ENCODE results near the gene RNU6-1. TPM values are rescaled to one million over a fixed set of nuclear protein-coding genes. Genes with fewer than 3 reads are reported as not detected.

Gene RNU6-1
- total RNA-seq, 1 experiment from 2014 or later = not detected

GRCh38 chr15:67880651-67881182 is 40.9 kb upstream of the RNU6-1 start:
- no peak for DNase-seq

GRCh38 chr15:67879440-67880129 is 39.7 kb upstream of the RNU6-1 start:
- H3K27ac Mint-ChIP-seq (ENCODE audit: unreplicated experiment) = no peak overlapping the region
- H3K36me3 Mint-ChIP-seq (ENCODE audit: insufficient read depth, unreplicated experiment) = no peaks in the 10 kb centered on the region
- no peak for TF ChIP-seq CTCF (IDR thresholded peaks at IDR 0.05; ENCODE audit: unreplicated experiment)
- no peaks in the 10 kb centered on the region for H3K9me3 Mint-ChIP-seq (ENCODE audit: low read depth, unreplicated experiment)
- DNase-seq = no peak
- no peak overlapping the region for H3K4me3 Mint-ChIP-seq (ENCODE audit: low read depth, unreplicated experiment)
- intact Hi-C loops (cut with micrococcal nuclease; ENCODE audit: unreplicated experiment) = no loop called here
- no TSS peak for BruUV-seq (replicated peaks)
- CTCF ChIA-PET = no interaction called here
- peaks cover 13% of the 10 kb centered on the region for H3K4me1 Mint-ChIP-seq (ENCODE audit: low read depth, unreplicated experiment)
- H3K27me3 Mint-ChIP-seq (ENCODE audit: unreplicated experiment) = no peaks in the 10 kb centered on the region

More at GRCh38 chr15:67880651-67881182, 40.9 kb upstream of the RNU6-1 start:
- CTCF ChIA-PET = interaction anchor here (0.7 kb wide), 3 partner anchors 35 to 690 kb away, joined by 3 to 5 read pairs (median 3); no protein-coding TSS in a partner anchor
- TF ChIP-seq CTCF (IDR thresholded peaks at IDR 0.05; ENCODE audit: unreplicated experiment) = no peak
- Mint-ChIP-seq H3K9me3 (ENCODE audit: low read depth, unreplicated experiment) (no peaks in the 10 kb centered on the region), H3K4me3 (ENCODE audit: low read depth, unreplicated experiment) (no peak overlapping the region), H3K4me1 (ENCODE audit: low read depth, unreplicated experiment) (peaks cover 20% of the 10 kb centered on the region), H3K27ac (ENCODE audit: unreplicated experiment) (no peak overlapping the region), H3K36me3 (ENCODE audit: insufficient read depth, unreplicated experiment) (no peaks in the 10 kb centered on the region), H3K27me3 (ENCODE audit: unreplicated experiment) (no peaks in the 10 kb centered on the region)
- no TSS peak for BruUV-seq (replicated peaks)
- intact Hi-C loops (cut with micrococcal nuclease; ENCODE audit: unreplicated experiment) = no loop called here

- no peak for TF ChIP-seq CTCF (IDR thresholded peaks at IDR 0.05; ENCODE audit: unreplicated experiment)
- no peak overlapping the region for H3K4me3 Mint-ChIP-seq (ENCODE audit: low read depth, unreplicated experiment)
- H3K27me3 Mint-ChIP-seq (ENCODE audit: unreplicated experiment) = no peaks in the 10 kb centered on the region
- no peak overlapping the region for H3K27ac Mint-ChIP-seq (ENCODE audit: unreplicated experiment)
- H3K36me3 Mint-ChIP-seq (ENCODE audit: insufficient read depth, unreplicated experiment) = no peaks in the 10 kb centered on the region
- CTCF ChIA-PET = no interaction called here
- intact Hi-C loops (cut with micrococcal nuclease; ENCODE audit: unreplicated experiment) = no loop called here
- BruUV-seq (replicated peaks) = no TSS peak
- no peak for DNase-seq
- peaks cover 13% of the 10 kb centered on the region for H3K4me1 Mint-ChIP-seq (ENCODE audit: low read depth, unreplicated experiment)
- no peaks in the 10 kb centered on the region for H3K9me3 Mint-ChIP-seq (ENCODE audit: low read depth, unreplicated experiment)
Measured at GRCh38 chr15:67878712-67879206, 38.9 kb upstream of the RNU6-1 start.

- TF ChIP-seq CTCF (IDR thresholded peaks at IDR 0.05; ENCODE audit: unreplicated experiment) = no peak
- H3K4me1 Mint-ChIP-seq (ENCODE audit: low read depth, unreplicated experiment) = no peaks in the 10 kb centered on the region
- H3K9me3 Mint-ChIP-seq (ENCODE audit: low read depth, unreplicated experiment) = peaks cover 6% of the 10 kb centered on the region
- intact Hi-C loops (cut with micrococcal nuclease; ENCODE audit: unreplicated experiment) = no loop called here
- CTCF ChIA-PET = no interaction called here
- no peak for DNase-seq
- H3K27me3 Mint-ChIP-seq (ENCODE audit: unreplicated experiment) = no peaks in the 10 kb centered on the region
- no peak overlapping the region for H3K27ac Mint-ChIP-seq (ENCODE audit: unreplicated experiment)
- H3K36me3 Mint-ChIP-seq (ENCODE audit: insufficient read depth, unreplicated experiment) = no peaks in the 10 kb centered on the region
- BruUV-seq (replicated peaks) = no TSS peak
- H3K4me3 Mint-ChIP-seq (ENCODE audit: low read depth, unreplicated experiment) = no peak overlapping the region
Measured at GRCh38 chr15:67873777-67874176, 33.9 kb upstream of the RNU6-1 start.

Data from Calu3 (cell line).